A549 treated with CORT108297 at 1 μM for 4 hours (cell line): ENCODE data around the gene CACNB3. TPM values are rescaled to one million over a fixed set of nuclear protein-coding genes. Genes with fewer than 3 reads are reported as not detected.

ENCODE experiments used
- total RNA-seq: library from RNA; stranded (reverse); fragments of 200-300 nt; extraction: Qiagen RNA extraction; gene quantifications from 5 replicates; pipeline ENCODE4 v1.2.3, GENCODE V29; 2022

The CACNB3 gene
- 30.2 to 46.8 TPM (median 39.7 TPM) in 5 replicates for total RNA-seq

DNA sequence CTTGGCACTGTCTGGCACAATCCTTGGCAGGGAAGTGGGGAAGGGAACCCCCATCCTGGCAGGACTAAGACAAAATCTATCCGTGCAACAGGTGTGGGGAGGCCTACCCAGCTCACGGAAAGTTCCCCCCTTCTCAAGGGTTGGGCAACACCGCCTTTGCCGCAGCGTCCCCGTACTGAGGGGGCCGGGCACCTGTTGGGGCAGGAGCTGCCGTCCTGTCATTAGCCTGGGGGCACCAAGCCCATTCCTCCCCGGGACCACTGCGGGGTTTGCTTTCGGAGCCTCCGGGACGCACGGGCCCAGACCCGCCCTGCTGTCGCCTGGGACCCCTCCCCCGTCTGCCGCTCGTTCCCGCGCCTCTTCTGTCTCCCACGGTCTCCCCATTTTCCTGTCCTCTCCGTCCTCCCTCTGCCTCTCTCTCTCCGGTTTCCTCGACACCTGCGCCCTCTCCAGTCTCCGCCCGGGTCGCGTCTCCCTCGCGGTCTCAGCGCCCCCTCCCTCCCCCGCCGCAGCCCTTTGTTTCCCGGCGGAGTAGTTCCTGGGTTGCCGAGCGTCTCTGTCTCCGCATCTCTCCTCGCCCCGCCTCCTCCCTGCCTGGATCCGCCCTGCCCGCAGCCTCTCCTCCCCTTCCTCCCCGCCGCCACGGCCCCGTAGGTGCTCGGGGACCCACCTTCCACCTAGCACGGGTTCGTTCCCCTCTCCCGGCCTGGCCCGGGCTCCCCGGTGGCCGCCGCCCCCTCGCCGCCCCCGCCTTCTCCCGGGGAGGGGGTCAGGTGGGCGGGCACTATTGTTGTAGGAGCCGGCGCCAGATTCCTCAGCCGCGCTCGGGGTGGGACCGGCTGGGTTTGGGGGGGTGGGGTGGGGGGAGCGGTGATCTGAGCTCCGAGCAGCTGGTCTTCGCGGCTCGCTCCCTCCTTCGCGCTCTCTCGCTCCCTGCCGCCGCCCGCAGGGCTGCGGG is at the start of gene CACNB3:
Gene CACNB3, plus strand, starts transcription at position 624 of the 958 bp plus-strand sequence. CDS start 434 bp downstream, outside the sequence.

DNA sequence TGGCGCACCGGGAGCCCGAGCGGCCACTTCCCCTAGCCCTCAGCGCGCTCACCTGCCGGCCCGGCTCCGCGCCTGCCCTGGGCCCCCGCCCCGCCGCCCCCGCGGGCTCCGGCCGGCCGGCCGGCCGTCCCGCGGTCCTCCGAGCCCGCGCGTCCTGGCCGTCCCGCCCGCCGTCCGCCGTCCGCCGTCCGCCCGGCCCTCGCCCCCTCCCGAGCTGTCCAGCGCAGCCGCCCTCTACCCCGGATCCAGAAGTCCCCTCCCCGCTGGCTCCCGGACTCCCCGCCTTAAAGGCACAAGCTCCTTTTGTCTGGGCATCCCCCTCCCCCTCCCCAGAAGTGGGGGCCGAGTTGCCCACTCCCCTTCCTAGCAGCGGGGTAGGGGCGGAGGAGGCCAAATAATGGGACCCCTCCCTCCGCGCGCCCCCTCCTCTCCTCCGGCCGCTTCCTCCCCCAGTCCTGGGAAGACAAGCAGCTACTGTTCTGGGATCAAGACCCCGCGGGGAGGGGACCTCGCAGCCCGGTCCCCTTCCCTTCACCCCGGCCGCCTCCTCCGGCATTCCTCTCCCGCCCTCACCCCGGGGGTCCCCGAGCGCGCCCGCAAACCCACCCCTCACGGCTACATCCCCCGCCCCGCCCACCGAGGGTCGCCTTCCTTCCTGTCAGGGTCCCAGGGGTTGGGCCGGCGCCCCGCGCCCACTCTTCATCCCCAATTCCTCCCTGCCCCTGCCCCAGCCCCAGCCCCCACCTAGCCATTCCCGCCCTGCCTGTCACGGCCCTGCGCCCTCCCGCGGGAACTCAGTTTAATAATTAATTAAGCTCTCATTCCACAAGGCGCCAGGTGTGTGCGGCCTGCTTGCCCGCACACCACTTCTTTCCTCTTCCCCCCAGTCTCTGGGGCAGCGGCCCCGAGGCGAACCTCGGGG is 29.2 kb upstream of the CACNB3 start, which contains the start of gene ADCY6:
Gene ADCY6, minus strand, starts transcription at position 236 of the 922 bp plus-strand sequence. CDS start 5,655 bp downstream, outside the sequence.

DNA sequence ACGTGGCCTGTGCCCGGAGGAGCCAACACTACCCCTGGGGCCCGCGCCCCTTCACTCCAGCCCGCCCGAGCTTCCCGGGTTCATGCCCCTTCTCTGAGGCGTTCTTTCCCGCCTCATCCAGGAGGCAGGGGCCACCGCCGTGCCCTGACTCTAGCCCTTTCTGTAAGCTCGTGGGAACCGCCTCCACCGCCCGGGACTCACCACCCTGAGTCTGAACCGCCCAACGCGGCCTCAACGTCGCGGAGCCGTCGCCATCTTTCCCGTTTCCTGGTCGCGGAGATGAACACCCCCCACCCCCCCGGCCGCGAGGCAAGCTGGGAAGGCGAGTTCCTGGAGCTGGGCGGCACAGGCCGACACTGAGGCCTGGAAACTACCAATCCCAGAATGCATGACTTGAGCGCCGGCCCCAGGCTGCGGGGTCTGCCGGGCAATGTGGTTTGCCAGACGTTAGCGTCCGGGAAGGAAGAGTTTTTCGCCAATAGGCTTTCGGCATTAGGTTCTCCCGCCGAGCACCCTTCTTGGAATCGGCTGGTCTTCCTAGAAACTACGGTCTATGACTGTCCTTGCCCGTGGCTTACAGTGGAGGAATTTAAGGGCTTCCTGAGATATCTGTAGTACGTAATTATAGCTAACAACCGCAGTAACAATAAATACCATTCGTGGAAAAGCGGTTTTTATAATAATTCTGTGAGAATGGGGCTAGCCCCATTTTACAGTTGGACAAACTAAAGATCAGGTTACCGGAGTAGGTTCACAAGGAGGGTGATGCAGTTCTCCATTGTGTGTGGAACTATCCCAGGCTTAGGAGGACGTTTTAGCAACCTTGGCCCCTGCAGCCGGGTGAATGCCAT is 33.8 kb downstream of the CACNB3 start, which contains the start of gene DDX23:
Gene DDX23, minus strand, starts transcription at position 281 of the 851 bp plus-strand sequence. CDS start 6,381 bp downstream, outside the sequence.

DNA sequence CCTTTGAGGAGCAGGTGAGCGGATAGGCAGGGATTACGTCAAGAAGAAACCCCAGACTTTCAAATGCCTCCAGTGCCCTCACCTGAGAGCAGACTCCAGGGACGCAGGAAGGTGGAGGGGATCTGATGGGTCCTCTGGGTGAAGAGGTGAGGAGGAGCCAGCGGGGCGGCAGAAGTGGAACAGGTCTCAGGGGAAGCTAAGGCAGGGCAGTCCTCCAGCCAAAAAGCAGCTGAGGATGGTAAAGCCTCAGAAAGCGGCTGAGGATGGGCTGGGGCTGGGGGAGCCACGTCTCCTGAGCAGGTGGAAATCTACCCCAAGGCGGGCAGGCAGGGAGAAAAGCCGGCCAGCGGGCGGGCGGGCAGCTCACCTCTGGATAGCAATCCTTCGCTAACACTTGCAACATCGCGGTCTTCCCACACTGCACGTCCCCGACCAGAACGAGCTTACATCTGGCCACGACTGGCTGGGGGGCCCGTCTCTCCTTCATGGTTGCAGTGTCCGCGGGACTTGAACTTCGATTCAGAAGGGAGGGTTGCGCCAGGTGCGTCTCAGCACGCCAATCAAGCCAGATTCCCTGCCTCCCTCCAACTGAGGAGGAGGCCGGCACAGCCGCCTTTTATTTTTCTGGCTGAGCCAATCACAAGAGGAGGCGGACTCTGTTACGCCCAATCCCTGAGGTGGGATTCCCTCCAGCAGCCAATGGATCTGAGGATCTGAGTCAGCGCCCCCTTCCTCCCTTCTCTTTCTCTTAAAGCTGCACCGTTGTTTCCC is 47.2 kb downstream of the CACNB3 start, which contains the start of gene RND1:
Gene RND1, minus strand, starts transcription at position 590 of the 771 bp plus-strand sequence. Its CDS starts 103 bp downstream, at position 487.

Other genes with a start within 250 kb of the CACNB3 start
- gene LALBA, start 248.4 kb upstream of the CACNB3 start, total RNA-seq = not detected in 5 replicates
- gene KANSL2, start 136.3 kb upstream of the CACNB3 start, total RNA-seq = 33.3 to 41.4 TPM (median 36.9 TPM) in 5 replicates
- 12.1 to 14.7 TPM (median 13.4 TPM) in 5 replicates for gene CCNT1, start 101.8 kb upstream of the CACNB3 start, total RNA-seq
- gene ADCY6, start 29.4 kb upstream of the CACNB3 start, total RNA-seq = 11.9 to 16.6 TPM (median 16.2 TPM) in 5 replicates
- 77.0 to 87.8 TPM (median 85.9 TPM) in 5 replicates for gene DDX23, start 33.7 kb downstream of the CACNB3 start, total RNA-seq
- 12.0 to 17.8 TPM (median 14.2 TPM) in 5 replicates for gene RND1, start 47.4 kb downstream of the CACNB3 start, total RNA-seq
- 44.0 to 57.4 TPM (median 56.1 TPM) in 5 replicates for gene FKBP11, start 107.0 kb downstream of the CACNB3 start, total RNA-seq
- 114 to 156 TPM (median 153 TPM) in 5 replicates for gene ARF3, start 139.0 kb downstream of the CACNB3 start, total RNA-seq
- gene WNT10B, start 153.2 kb downstream of the CACNB3 start, total RNA-seq = 1.5 to 2.7 TPM (median 2.5 TPM) in 5 replicates
- gene WNT1, start 159.8 kb downstream of the CACNB3 start, total RNA-seq = 0.17 TPM in 1 of 5 replicates, not detected in the others
- gene DDN, start 180.9 kb downstream of the CACNB3 start, total RNA-seq = 0.57 to 0.82 TPM (median 0.67 TPM) in 5 replicates
- 39.5 to 47.6 TPM (median 41.3 TPM) in 5 replicates for gene PRKAG1, start 200.3 kb downstream of the CACNB3 start, total RNA-seq
- 34.1 to 40.1 TPM (median 36.7 TPM) in 5 replicates for gene KMT2D, start 242.3 kb downstream of the CACNB3 start, total RNA-seq